HG03175 (cell line): ENCODE data around the gene TMEM128.
"Not testable (repeated sequence)": the region's sequence is repeated elsewhere in the genome, so short reads cannot be mapped to it uniquely, and the experiment has no call there.

ENCODE experiments used
- ATAC-seq: cut with Tn5 transposase; IDR thresholded peaks from one replicate; pipeline ENCODE4 v1.9.1; 2021; ENCODE audit warnings: mild to moderate bottlenecking, moderate library complexity; ENCODE audit not compliant: unreplicated experiment

TMEM128 gene

GRCh38 chr4:4248029-4248884, at the start of gene TMEM128:
TMEM128 (minus strand) TSS chr4:4248223; CDS start chr4:4248202, 21 bp downstream.
- ATAC-seq: peak; percentile 98

GRCh38 chr4:4296283-4296846, 48.3 kb upstream of the TMEM128 start:
- ATAC-seq: no peak

GRCh38 chr4:4293279-4293678, 45.3 kb upstream of the TMEM128 start:
- no peak for ATAC-seq

- peak; percentile 91 for ATAC-seq
Measured at GRCh38 chr4:4289941-4290850, 42.2 kb upstream of the TMEM128 start, which contains the start of the genes LYAR and ZBTB49. LYAR (minus strand) TSS chr4:4290154; CDS start chr4:4283742, 6,412 bp downstream. ZBTB49 (plus strand) TSS chr4:4290251; CDS start chr4:4299946, 9,695 bp downstream.

GRCh38 chr4:4289597-4289940, 41.5 kb upstream of the TMEM128 start:
- ATAC-seq: peak; percentile 14

- no peak for ATAC-seq
Measured at GRCh38 chr4:4289055-4289454, 41.0 kb upstream of the TMEM128 start.

- ATAC-seq: no peak
Measured at GRCh38 chr4:4288098-4288497, 40.1 kb upstream of the TMEM128 start.

- ATAC-seq: no peak
Measured at GRCh38 chr4:4284827-4285618, 37.0 kb upstream of the TMEM128 start.

- ATAC-seq: no peak
Measured at GRCh38 chr4:4281787-4282186, 33.8 kb upstream of the TMEM128 start.

- ATAC-seq: no peak
Measured at GRCh38 chr4:4277531-4277930, 29.5 kb upstream of the TMEM128 start.

GRCh38 chr4:4274226-4274625, 26.2 kb upstream of the TMEM128 start:
- ATAC-seq: no peak

- ATAC-seq: no peak
Measured at GRCh38 chr4:4271912-4272311, 23.9 kb upstream of the TMEM128 start.

- no peak for ATAC-seq
Measured at GRCh38 chr4:4270529-4270928, 22.5 kb upstream of the TMEM128 start.

GRCh38 chr4:4269856-4270255, 21.8 kb upstream of the TMEM128 start:
- no peak for ATAC-seq

GRCh38 chr4:4269331-4269731, 21.3 kb upstream of the TMEM128 start:
- ATAC-seq: no peak

- no peak for ATAC-seq
Measured at GRCh38 chr4:4268776-4269175, 20.8 kb upstream of the TMEM128 start.

- no peak for ATAC-seq
Measured at GRCh38 chr4:4267981-4268380, 20.0 kb upstream of the TMEM128 start.

GRCh38 chr4:4260185-4260751, 12.2 kb upstream of the TMEM128 start:
- ATAC-seq: peak; percentile 68

- no peak for ATAC-seq
Measured at GRCh38 chr4:4259484-4260100, 11.6 kb upstream of the TMEM128 start.

GRCh38 chr4:4257705-4258104, 9.7 kb upstream of the TMEM128 start:
- ATAC-seq: not testable (repeated sequence)
